ENCODE data around the gene CHN1.

DNA sequence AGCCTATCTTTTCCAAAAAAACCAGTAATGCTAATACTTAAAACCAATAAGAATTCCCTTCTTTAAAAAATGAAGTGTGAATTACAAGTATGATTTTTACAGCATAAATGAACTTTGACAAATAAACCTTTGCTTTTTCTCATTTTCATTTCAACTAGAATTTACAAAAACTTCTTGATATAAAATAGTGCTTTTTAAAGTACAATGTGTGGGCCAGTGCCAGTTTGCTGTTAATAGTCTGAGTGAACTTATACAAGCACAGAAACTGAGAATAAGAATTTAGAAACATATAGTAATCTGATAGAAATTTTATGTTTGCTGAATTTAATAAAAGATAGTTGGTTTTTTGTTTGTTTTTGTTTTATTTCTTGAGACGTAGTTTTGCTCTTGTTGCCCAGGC is 197.2 kb downstream of the CHN1 start:
- TF ChIP-seq, protein P1, sequence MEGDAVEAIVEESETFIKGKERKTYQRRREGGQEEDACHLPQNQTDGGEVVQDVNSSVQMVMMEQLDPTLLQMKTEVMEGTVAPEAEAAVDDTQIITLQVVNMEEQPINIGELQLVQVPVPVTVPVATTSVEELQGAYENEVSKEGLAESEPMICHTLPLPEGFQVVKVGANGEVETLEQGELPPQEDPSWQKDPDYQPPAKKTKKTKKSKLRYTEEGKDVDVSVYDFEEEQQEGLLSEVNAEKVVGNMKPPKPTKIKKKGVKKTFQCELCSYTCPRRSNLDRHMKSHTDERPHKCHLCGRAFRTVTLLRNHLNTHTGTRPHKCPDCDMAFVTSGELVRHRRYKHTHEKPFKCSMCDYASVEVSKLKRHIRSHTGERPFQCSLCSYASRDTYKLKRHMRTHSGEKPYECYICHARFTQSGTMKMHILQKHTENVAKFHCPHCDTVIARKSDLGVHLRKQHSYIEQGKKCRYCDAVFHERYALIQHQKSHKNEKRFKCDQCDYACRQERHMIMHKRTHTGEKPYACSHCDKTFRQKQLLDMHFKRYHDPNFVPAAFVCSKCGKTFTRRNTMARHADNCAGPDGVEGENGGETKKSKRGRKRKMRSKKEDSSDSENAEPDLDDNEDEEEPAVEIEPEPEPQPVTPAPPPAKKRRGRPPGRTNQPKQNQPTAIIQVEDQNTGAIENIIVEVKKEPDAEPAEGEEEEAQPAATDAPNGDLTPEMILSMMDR (IDR thresholded peaks at IDR 0.05) = no peak
- no peak for TF ChIP-seq POLR2A (IDR thresholded peaks at IDR 0.05)

Data from testis (tissue), 2 donors.